ENCODE data around the gene IRX2.

The IRX2 gene

GRCh38 chr5:2740051-2740875, 11.2 kb downstream of the IRX2 start:
- no peak for DNase-seq

- no peak for DNase-seq
Measured at GRCh38 chr5:2739360-2740050, 12.0 kb downstream of the IRX2 start.

GRCh38 chr5:2738700-2739359, 12.6 kb downstream of the IRX2 start:
- no peak for DNase-seq

GRCh38 chr5:2738156-2738699, 13.2 kb downstream of the IRX2 start:
- no peak for DNase-seq

- no peak for DNase-seq
Measured at GRCh38 chr5:2737273-2738155, 14.0 kb downstream of the IRX2 start.

GRCh38 chr5:2736872-2737271, 14.6 kb downstream of the IRX2 start:
- no peak for DNase-seq

- no peak for DNase-seq
Measured at GRCh38 chr5:2735996-2736395, 15.5 kb downstream of the IRX2 start.

GRCh38 chr5:2732850-2733249, 18.6 kb downstream of the IRX2 start:
- no peak for DNase-seq

- DNase-seq = no peak
Measured at GRCh38 chr5:2732004-2732403, 19.5 kb downstream of the IRX2 start.

- no peak for DNase-seq
Measured at GRCh38 chr5:2729189-2729588, 22.3 kb downstream of the IRX2 start.

GRCh38 chr5:2727550-2727949, 23.9 kb downstream of the IRX2 start:
- no peak for DNase-seq

- no peak for DNase-seq
Measured at GRCh38 chr5:2725980-2726765, 25.3 kb downstream of the IRX2 start.

- DNase-seq = no peak
Measured at GRCh38 chr5:2724831-2725230, 26.6 kb downstream of the IRX2 start.

- no peak for DNase-seq
Measured at GRCh38 chr5:2724031-2724581, 27.4 kb downstream of the IRX2 start.

- DNase-seq = no peak
Measured at GRCh38 chr5:2722901-2723300, 28.6 kb downstream of the IRX2 start.

GRCh38 chr5:2721385-2722138, 29.9 kb downstream of the IRX2 start:
- no peak for DNase-seq

- DNase-seq = no peak
Measured at GRCh38 chr5:2719332-2719731, 32.1 kb downstream of the IRX2 start.

GRCh38 chr5:2718115-2718514, 33.4 kb downstream of the IRX2 start:
- DNase-seq = no peak

GRCh38 chr5:2715856-2716255, 35.6 kb downstream of the IRX2 start:
- no peak for DNase-seq

- no peak for DNase-seq
Measured at GRCh38 chr5:2714805-2715204, 36.7 kb downstream of the IRX2 start.

GRCh38 chr5:2714026-2714425, 37.5 kb downstream of the IRX2 start:
- no peak for DNase-seq

All from hematopoietic multipotent progenitor cell treated with erythropoietin and hydrocortisone succinate and interleukin-3 and kit ligand, for 6 days (in vitro differentiated cells).